NCI-H1092 treated with DMSO at 0.1 percent for 48 hours (cell line): Measurements from ENCODE around the gene PCLO.
"Not testable (repeated sequence)": the region's sequence is repeated elsewhere in the genome, so short reads cannot be mapped to it uniquely, and the experiment has no call there.

Source experiments
- DNase-seq: peaks from one replicate; lab custom pipeline; 2025; lab: John Stamatoyannopoulos, UW

The PCLO gene

DNA sequence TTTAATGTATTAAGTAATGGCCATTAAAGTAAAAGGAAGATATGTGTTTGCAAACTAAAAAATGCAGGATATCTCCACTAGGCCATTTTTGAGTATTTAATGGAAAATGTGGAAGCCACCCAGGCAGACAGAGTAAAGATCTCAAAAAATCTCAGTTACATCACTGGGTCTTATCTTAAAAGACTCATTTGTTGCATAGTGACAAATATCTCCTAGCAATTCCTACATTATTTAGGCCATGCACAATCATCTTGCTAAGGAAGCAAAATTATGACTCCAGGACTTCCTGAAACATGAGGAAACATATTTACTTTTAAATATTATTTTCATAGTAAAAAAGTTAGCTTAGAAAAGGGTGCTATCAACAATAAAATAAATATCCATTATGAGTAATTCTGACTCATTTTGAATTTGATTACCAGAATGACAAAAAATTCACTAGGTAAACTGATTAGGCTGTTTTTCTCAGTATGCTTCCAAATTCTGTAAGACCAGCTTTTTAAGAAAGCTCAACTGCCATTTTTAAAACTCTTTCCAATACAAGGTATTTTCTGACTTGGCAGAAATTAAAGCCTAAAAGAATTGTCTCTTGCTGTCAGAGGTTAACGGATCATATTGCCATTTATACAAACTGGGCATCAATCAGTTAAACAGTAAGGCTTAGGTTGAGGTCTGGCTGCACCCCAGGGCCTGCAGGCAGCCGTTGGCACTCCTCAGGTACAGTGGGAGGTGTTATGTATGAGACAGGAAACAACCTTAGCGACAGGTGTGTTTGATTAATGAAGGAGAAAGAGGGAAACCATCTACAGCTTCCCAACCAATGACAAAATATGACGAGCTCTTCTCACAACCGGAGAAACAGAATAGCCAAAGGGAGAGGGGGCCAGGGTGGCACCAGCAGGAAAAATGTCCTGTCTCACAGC is 31.8 kb downstream of the PCLO start:
- DNase-seq: no peak

DNA sequence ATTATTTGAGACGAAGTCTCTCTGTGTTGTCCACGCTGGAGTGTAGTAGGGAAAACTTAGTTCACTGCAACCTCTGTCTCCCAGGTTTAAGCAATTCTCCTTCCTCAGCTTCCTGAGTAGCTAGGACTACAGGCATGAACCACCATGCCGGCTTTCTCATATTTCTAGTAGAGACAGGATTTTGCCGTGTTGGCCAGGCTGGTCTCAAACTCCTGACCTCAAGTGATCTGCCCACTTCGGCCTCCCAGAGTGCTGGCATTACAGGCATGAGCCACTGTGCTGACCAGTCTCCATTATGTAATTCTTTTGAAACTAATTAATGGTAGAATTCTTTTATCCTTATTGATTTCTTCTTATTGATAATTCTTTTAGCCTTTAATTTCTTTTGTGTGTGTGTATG is 32.5 kb downstream of the PCLO start:
- no peak for DNase-seq

DNA sequence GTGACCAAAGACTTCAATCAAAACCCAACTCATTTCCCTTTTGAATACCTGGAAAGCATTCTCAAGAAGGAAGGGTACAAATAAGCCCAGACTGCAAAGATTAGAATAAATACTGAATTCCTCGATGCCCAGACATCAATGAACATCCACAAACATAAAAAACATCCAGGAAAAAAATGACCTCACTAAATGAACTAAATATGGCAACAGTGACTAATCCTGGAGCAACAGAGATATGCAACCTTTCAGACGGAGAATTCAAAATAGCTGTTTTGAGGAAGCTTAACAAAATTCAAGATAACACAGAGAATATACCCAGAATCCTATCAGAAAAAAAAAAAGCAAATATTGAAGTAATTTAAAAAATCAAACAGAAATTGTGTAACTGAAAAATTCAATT is 43.2 kb downstream of the PCLO start:
- no peak for DNase-seq

DNA sequence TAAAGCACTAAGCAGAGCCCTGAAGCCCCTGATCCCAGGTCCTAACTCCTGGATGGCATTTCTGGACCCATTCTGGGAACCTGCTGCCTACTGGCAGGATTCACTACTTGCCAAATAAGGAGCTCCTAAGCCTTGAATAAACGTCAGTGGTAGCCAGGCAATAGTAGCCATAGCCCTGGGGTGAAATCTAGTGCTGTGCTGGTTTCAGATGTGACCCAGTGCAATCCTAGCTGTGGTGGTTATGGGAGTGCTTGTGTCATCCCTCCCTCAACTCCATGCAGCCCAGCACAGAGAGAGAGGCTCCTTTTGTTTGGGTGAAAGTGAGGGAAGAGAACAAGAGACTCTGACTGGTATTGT is 43.7 kb downstream of the PCLO start:
- DNase-seq: no peak

DNA sequence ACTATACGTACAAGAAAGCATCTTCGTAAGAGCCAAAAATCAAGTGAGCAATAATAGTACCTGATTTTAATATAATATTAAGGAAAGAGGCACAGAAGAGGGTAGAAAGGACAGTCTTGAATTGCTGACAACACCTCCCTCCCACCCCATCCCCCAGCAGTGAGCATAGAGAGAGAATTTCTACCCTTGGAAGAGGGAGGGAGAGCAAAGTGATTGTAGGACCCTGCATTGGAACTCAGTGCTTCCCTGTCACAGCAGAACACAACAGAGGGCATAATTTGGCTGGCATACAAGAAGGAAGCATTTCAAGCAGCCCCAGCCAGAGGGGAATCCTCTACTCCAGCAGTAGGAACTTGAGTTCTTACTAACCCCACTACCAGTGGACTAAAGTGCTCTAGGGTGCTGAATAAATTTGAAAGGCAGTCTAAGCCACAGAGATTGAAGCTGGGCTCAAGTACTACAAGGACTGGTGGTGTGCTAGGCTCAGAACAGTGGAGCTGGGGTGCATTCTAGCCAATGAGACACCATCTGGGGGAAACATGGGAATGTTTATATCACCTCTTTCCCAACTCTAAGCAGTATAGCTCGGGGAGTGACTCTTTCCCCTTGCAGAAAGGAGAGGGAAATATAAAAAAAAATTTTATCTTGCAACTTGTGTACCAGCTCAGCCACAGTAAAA is 44.2 kb downstream of the PCLO start:
- no peak for DNase-seq

DNA sequence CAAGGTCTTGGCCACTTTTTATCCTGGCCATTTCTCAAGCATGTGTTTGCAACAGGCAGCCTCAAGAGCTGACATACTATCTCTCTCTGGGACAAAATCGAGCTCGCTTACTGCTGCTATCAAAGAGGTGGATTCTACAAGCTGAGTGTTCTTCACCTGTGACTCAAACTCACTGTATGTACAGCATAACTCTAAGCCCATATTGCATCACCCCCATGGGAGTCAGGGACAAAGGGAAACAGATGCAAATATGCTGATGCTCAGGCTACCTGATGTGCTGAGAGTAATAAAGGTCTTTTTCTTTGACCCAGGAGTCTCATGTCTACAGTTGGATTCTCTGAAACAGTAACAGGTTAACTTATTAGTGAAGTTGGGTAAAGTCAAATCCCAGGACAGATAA is 45.2 kb downstream of the PCLO start:
- no peak for DNase-seq

DNA sequence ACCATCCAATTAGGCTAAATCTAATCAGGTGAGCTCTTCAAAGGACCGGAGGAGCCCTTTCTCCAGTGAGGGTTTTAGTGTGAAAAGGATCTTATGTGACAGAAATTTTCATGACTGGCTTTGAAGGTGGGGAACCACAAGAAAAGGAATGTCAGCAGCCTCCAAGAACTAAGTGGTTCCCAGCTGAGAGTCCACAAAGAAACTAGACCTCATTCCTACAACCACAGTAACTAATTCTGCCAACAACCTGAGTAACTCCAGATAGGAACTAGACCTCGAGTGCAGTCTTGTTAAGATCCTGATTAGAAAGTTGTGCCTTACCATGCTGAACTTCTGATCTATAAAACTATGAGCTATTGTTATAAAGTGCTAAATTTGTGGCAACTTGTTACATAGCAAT is 51.3 kb downstream of the PCLO start:
- DNase-seq: no peak

DNA sequence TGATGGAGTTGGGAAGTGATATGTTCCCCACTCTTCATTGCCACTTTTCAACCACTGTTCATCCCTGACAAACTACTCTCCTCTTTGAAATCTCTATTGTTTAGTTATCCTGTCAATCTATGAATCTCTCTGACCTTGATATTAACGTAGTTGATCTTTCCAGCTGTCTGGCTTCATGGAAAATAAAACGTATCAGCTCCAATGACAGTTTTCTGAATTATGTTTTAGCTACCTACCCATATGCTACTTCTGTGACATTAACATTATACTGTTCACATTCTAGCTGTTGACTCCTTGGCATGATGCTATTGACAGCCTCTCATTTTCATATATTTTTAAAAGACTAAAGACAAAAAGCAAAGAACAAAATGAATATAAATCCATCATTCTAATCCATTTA is 53.3 kb downstream of the PCLO start:
- no peak for DNase-seq

DNA sequence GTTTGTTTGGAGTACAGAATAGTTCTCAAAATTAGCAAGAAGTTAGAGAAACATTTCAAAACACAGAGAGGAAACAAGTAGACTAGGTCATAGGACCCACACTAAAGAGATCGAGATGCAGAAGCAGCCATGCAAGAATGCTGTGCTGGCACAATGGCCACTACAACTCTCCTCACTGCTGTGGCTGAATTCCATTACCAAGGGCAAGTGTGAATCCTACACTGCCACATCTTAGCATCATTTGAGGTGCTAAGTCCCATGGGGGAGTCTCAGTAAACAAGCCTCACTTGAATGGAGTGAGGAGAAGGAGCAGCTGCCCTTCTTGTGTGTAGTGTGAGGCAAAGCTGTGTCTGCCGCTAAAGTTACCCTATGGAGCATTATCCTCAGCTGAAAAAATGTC is 56.7 kb downstream of the PCLO start:
- DNase-seq: no peak

DNA sequence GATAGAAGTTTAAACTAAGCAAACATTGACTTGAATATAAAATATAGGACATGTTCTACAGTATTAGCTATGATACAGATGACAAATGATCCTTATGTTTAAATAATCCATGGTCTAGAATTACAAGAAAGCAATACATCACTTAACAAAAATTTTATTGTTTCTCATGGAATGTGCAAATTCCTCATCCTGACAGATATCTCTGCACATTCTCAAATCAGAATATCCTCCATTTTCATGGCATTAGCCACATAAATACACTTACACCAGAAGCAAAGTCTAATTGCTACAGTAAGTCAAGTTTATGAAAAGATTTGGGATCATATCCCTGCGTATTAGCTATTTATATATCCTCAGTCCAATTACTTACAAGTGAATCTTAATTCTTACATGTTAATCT is 57.6 kb downstream of the PCLO start:
- DNase-seq: no peak

GRCh38 chr7:83101530-83101929 is 61.2 kb downstream of the PCLO start:
- DNase-seq: no peak

- no peak for DNase-seq
These were observed 66.6 kb downstream of the PCLO start for GRCh38 chr7:83096065-83096580.

DNA sequence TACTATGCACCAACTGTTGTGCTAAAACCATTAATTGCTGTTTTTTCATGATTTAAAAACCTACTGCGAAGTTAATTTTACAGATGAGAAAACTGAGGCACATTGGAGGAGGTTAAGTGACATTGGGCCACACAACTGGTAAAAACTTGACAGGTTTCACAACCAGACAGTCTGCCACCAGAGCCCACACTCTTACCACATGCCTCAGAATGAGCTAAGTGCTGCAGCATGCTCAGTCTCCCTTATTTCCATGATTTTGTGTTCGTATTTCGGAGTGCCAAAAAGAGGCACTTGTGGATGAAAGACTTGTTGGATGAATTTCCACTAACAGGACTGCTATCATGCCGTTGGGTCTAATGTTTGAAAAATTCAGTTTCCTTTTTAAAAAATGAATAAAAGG is 77.4 kb downstream of the PCLO start:
- DNase-seq: no peak

DNA sequence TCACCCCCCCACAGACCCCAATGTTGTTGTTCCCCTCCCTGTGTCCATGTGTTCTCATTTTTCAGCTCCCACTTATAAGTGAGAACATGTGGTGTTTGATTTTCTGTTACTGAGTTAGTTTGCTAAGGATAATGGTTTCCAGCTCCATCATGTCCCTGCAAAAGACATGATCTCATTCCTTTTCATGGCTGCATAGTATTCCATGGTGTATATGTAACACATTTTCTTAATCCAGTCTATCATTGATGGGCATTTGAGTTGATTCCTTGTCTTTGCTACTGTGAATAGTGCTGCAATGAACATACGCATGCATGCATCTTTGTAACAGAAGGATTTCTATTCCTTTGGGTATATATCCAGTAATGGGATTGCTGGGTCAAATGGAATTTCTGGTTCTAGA is 82.8 kb downstream of the PCLO start:
- not testable (repeated sequence) for DNase-seq

DNA sequence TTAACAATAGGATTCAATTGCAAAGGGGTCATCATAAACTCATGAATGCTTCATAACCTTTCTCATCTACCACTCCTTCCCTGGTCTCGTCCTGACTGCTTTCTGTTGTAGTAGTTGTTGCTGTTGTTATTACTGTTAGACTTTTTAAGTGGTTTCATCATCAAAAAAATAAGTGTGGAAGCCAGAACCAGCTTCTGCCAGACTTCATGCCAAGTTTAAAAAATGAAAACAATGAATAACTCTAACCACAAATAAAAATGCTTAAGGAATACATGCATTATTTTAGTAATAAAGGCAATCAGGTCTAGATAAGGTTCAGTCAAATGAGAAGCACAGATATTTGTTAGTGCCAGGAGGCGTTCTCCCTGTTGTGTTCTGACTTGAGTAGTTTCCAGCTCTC is 85.4 kb downstream of the PCLO start:
- no peak for DNase-seq

DNA sequence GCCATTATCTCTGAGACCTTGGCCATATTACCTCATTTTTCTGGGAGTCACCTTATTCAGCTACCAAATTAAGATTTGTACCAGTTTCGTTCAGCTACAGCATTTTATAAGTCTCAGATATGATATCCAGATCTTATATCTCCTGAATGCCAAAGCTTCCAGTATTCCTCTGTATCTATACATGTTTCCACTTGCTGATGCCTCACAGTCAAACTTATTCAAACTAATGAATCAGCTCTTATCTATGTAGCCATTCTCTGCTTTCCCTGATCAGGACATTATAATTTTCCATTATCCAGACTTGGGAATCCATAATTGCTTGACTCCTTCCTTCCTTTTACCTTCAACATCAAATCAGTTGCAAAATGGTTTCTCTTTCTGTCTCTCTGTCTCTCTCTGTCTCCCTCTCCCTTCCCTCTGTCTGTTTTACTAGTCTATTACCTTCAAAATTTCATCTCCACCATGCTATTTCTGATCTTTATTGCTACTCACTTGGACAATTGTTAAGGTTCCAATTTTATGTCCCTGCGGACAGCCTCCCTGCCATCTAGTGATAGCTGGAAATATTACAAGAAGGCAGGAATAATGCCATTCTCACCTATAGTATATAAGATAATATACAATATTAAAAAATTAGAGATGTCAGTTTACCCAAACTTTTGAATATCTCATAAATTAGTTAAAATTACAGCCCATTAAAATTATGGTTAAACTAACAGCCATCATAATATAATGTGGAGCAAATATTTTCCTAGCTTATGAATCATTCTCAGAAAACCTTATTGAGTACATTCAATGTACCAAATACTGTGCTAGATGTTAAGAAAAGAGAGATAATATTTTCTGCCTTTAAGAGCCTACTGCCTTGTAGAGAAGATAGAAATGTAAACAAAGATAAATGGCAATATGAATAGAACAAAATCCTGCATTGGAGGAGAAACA is 89.8 kb downstream of the PCLO start:
- DNase-seq: peak; percentile 25

DNA sequence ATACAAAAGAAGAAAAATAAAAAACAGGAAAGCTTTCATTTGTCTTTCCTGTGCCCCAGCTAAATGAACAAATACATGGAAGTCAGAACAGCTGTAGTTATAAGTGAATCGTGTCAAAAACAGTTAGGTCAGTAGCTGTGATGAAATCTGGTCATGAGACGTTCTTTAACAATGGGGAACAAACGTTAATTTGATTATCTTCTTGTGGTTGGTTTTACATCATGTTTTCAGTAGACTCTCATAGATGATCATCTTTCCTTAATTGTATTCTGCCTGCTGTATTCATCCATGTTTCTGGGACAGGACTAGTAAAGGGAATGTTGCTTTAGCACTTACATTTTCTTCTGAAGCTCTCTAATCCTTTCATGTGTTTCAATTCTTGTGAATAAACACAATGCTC is 97.0 kb downstream of the PCLO start:
- no peak for DNase-seq

GRCh38 chr7:83060218-83060617 is 102.5 kb downstream of the PCLO start:
- DNase-seq: peak; percentile 81

DNA sequence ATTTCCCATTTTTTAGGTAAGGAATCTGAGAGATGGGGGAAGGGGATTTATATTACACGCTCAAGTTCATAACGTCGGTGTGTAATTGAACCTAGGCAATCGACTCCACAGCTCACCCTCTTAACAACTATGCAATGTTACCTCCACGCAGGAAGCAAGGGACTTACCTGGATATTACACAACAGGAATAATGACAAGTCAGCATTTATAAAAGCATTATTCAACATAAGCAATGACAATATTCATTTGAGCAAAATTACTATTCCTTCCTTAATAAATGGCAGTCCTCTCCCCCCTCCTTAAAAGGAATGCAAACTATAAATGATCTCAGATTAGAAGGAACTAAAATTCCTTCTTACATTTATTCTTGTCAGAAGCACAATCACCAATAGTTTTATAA is 104.0 kb downstream of the PCLO start:
- no peak for DNase-seq

DNA sequence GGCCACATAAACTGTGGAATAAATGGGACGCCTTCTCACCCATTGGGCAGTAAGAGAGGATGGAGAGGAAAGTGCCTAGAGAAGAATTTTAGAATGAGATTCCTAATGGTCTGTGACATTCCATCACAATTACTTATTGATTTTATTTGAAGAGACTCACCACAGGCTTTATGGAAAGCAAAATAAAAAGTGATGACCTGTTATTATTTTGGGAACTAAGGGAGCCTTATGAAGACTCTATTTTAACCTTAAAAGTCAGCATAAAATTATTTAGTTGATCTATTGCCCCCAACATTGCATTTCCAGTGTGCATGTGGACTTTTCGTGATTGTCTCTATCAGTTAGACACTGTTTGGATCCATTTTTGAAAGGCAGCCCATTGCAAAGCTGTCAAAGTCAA is 107.5 kb downstream of the PCLO start:
- DNase-seq: no peak

GRCh38 chr7:83054472-83054871 is 108.2 kb downstream of the PCLO start:
- no peak for DNase-seq

GRCh38 chr7:83053965-83054364 is 108.7 kb downstream of the PCLO start:
- no peak for DNase-seq
